ENCODE data around the gene TTC14. TPM values are rescaled to one million over a fixed set of nuclear protein-coding genes. Genes with fewer than 3 reads are reported as not detected.
"Not testable (repeated sequence)": the region's sequence is repeated elsewhere in the genome, so short reads cannot be mapped to it uniquely, and the experiment has no call there.

Gene TTC14
- polyA plus RNA-seq, 1 experiment = 48.6 TPM

GRCh38 chr3:180615954-180616353, 14.0 kb downstream of the TTC14 start:
- Histone ChIP-seq H3K9me3 (ENCODE audit: control insufficient read depth, insufficient read depth, low read length) (no peaks in the 10 kb centered on the region), H3K27me3 (ENCODE audit: control insufficient read depth, insufficient read depth, low read length) (no peaks in the 10 kb centered on the region), H3K27ac (ENCODE audit: low read depth, low read length) (no peak overlapping the region), H3K4me3 (ENCODE audit: low read depth, low read length) (no peak overlapping the region)
- ChIA-PET CTCF (interaction anchor here (0.7 to 1.5 kb wide), 3 partner anchors 15 to 687 kb away, joined by 3 to 7 read pairs (median 3); no protein-coding TSS in a partner anchor), POLR2A (no interaction called here)
- no peak for TF ChIP-seq CTCF (IDR thresholded peaks at IDR 0.05; ENCODE audit: low read depth, low read length)
- DNase-seq (ENCODE audit: low read depth, low spot score) = no peak

GRCh38 chr3:180617049-180617448, 15.1 kb downstream of the TTC14 start:
- CTCF ChIA-PET = no interaction called here
- H3K27me3 ChIP-seq (ENCODE audit: control insufficient read depth, insufficient read depth, low read length) = no peaks in the 10 kb centered on the region
- DNase-seq (ENCODE audit: low read depth, low spot score) = no peak
- TF ChIP-seq CTCF (IDR thresholded peaks at IDR 0.05; ENCODE audit: low read depth, low read length) = no peak
- POLR2A ChIA-PET = no interaction called here
- H3K27ac ChIP-seq (ENCODE audit: low read depth, low read length) = no peak overlapping the region
- no peak overlapping the region for H3K4me3 ChIP-seq (ENCODE audit: low read depth, low read length)
- H3K9me3 ChIP-seq (ENCODE audit: control insufficient read depth, insufficient read depth, low read length) = no peaks in the 10 kb centered on the region

GRCh38 chr3:180618563-180618962, 16.6 kb downstream of the TTC14 start:
- CTCF ChIA-PET = interaction anchor here (0.6 kb wide), 1 partner anchor 17 kb away, joined by 3 read pairs; the partner anchor contains the start of gene TTC14
- POLR2A ChIA-PET; H3K27ac ChIP-seq (ENCODE audit: low read depth, low read length); DNase-seq (ENCODE audit: low read depth, low spot score); H3K27me3 ChIP-seq (ENCODE audit: control insufficient read depth, insufficient read depth, low read length); H3K9me3 ChIP-seq (ENCODE audit: control insufficient read depth, insufficient read depth, low read length); H3K4me3 ChIP-seq (ENCODE audit: low read depth, low read length): not testable (repeated sequence)

- no peak overlapping the region for H3K4me3 ChIP-seq (ENCODE audit: low read depth, low read length)
- ChIA-PET CTCF (no interaction called here), POLR2A (no interaction called here)
- H3K9me3 ChIP-seq (ENCODE audit: control insufficient read depth, insufficient read depth, low read length) = no peaks in the 10 kb centered on the region
- no peaks in the 10 kb centered on the region for H3K27me3 ChIP-seq (ENCODE audit: control insufficient read depth, insufficient read depth, low read length)
- TF ChIP-seq CTCF (IDR thresholded peaks at IDR 0.05; ENCODE audit: low read depth, low read length) = no peak
- DNase-seq (ENCODE audit: low read depth, low spot score) = no peak
- no peak overlapping the region for H3K27ac ChIP-seq (ENCODE audit: low read depth, low read length)
These were observed 17.8 kb downstream of the TTC14 start for GRCh38 chr3:180619723-180620122.

GRCh38 chr3:180624714-180625113, 22.8 kb downstream of the TTC14 start:
- no peak for DNase-seq (ENCODE audit: low read depth, low spot score)
- POLR2A ChIA-PET = no interaction called here
- no peaks in the 10 kb centered on the region for H3K27me3 ChIP-seq (ENCODE audit: control insufficient read depth, insufficient read depth, low read length)
- H3K4me3 ChIP-seq (ENCODE audit: low read depth, low read length) = no peak overlapping the region
- CTCF ChIA-PET = no interaction called here
- H3K9me3 ChIP-seq (ENCODE audit: control insufficient read depth, insufficient read depth, low read length) = no peaks in the 10 kb centered on the region
- TF ChIP-seq CTCF (IDR thresholded peaks at IDR 0.05; ENCODE audit: low read depth, low read length) = no peak
- no peak overlapping the region for H3K27ac ChIP-seq (ENCODE audit: low read depth, low read length)

- ChIA-PET CTCF (no interaction called here), POLR2A (no interaction called here)
- Histone ChIP-seq H3K27me3 (ENCODE audit: control insufficient read depth, insufficient read depth, low read length) (no peaks in the 10 kb centered on the region), H3K9me3 (ENCODE audit: control insufficient read depth, insufficient read depth, low read length) (no peaks in the 10 kb centered on the region), H3K4me3 (ENCODE audit: low read depth, low read length) (no peak overlapping the region), H3K27ac (ENCODE audit: low read depth, low read length) (no peak overlapping the region)
- no peak for DNase-seq (ENCODE audit: low read depth, low spot score)
- no peak for TF ChIP-seq CTCF (IDR thresholded peaks at IDR 0.05; ENCODE audit: low read depth, low read length)
These were observed 24.9 kb downstream of the TTC14 start for GRCh38 chr3:180626844-180627243.
